Activated CD8-positive, alpha-beta T cell treated with anti-CD3 and anti-CD28 coated beads for 36 hours (primary cell): ENCODE results near the gene CLVS2. TPM values are rescaled to one million over a fixed set of nuclear protein-coding genes. Genes with fewer than 3 reads are reported as not detected.

Source experiments
- ATAC-seq: fragments of 200-7000 bp; cut with Tn5 transposase; one replicate; pipeline ENCODE4 v1.10.0; 2021; ENCODE audit warnings: mild to moderate bottlenecking, moderate library complexity
- CTCF ChIA-PET: fragments of 350-600 bp; sonication (Branson Sonifier 250); formaldehyde crosslinking; loops from one replicate; lab custom pipeline; 2021; ENCODE audit warnings: antibody characterized with exemption; lab: Charles Lee
- POLR2A ChIA-PET: fragments of 350-600 bp; sonication (Branson Sonifier 250); formaldehyde crosslinking; loops from one replicate; lab custom pipeline; 2021; ENCODE audit warnings: antibody characterized with exemption; lab: Charles Lee
- DNase-seq: peaks from one replicate; pipeline ENCODE4 v3.0.0-alpha.2; 2020
- H3K27ac Mint-ChIP-seq: one replicate; pipeline ENCODE4 v1.8.0; 2021; ENCODE audit warnings: mild to moderate bottlenecking, mixed read lengths
- H3K27me3 Mint-ChIP-seq: one replicate; pipeline ENCODE4 v1.8.0; 2021; ENCODE audit warnings: mixed read lengths
- H3K36me3 Mint-ChIP-seq: one replicate; pipeline ENCODE4 v1.8.0; 2021; ENCODE audit warnings: low read depth, mixed read lengths
- H3K4me1 Mint-ChIP-seq: one replicate; pipeline ENCODE4 v1.8.0; 2021; ENCODE audit warnings: low read depth, mixed read lengths
- H3K4me3 Mint-ChIP-seq: one replicate; pipeline ENCODE4 v1.8.0; 2021; ENCODE audit warnings: mild to moderate bottlenecking, moderate library complexity, mixed read lengths
- H3K9me3 Mint-ChIP-seq: one replicate; pipeline ENCODE4 v1.8.0; 2021; ENCODE audit warnings: mixed read lengths
- intact Hi-C: fragments of 100-400 bp; cut with micrococcal nuclease; formaldehyde crosslinking; loops from one replicate; pipeline ENCODE4 v1.10.0; 2022
- total RNA-seq, 2 experiments: library from RNA; stranded (reverse); gene quantifications; one replicate each; pipeline ENCODE4 v1.2.3, GENCODE V29; 2021
- TF ChIP-seq, protein P1 (sequence below): fragments of 200-600 bp; IDR thresholded peaks from one replicate; pipeline ENCODE4 v1.8.0; 2022; ENCODE audit warnings: antibody characterized with exemption, mild to moderate bottlenecking

Gene CLVS2
- total RNA-seq, 2 experiments from 2014 or later, result not detected

DNA sequence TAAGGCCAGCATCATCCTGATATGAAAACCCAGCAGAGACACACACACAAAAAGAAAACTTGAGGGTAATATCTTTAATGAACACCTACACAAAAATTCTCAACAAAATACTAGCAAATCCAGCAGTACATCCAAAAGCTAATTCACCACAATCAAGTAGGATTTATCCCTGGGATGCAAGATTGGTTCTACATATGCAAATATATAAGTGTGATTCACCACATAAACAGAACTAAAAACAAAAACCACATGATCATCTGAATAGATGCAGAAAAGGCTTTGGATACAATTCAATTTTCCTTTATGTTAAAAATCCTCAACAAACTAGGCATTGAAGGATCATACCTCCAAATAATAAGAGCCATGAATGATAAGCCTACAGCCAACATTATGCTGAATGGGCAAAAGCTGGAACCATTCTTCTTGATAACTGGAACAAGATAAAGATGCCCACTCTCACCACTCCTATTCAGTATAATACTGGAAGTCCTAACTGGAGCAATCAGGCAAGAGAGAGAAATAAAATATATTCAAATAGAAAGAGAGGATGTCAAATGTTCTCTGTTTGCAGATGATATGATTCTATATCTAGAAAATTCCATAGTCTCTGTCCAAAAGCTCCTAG, 33.9 kb upstream of the CLVS2 start:
- no peak for ATAC-seq
- H3K9me3 Mint-ChIP-seq, result peaks cover 10% of the 10 kb centered on the region
- ChIA-PET CTCF (no interaction called here), POLR2A (no interaction called here)
- intact Hi-C loops, result no loop called here
- H3K36me3 Mint-ChIP-seq, result no peaks in the 10 kb centered on the region
- DNase-seq, result no peak
- H3K27me3 Mint-ChIP-seq, result no peaks in the 10 kb centered on the region
- no peak overlapping the region for H3K27ac Mint-ChIP-seq
- no peaks in the 10 kb centered on the region for H3K4me1 Mint-ChIP-seq
- no peak overlapping the region for H3K4me3 Mint-ChIP-seq
- TF ChIP-seq, protein P1, sequence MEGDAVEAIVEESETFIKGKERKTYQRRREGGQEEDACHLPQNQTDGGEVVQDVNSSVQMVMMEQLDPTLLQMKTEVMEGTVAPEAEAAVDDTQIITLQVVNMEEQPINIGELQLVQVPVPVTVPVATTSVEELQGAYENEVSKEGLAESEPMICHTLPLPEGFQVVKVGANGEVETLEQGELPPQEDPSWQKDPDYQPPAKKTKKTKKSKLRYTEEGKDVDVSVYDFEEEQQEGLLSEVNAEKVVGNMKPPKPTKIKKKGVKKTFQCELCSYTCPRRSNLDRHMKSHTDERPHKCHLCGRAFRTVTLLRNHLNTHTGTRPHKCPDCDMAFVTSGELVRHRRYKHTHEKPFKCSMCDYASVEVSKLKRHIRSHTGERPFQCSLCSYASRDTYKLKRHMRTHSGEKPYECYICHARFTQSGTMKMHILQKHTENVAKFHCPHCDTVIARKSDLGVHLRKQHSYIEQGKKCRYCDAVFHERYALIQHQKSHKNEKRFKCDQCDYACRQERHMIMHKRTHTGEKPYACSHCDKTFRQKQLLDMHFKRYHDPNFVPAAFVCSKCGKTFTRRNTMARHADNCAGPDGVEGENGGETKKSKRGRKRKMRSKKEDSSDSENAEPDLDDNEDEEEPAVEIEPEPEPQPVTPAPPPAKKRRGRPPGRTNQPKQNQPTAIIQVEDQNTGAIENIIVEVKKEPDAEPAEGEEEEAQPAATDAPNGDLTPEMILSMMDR, result no peak

DNA sequence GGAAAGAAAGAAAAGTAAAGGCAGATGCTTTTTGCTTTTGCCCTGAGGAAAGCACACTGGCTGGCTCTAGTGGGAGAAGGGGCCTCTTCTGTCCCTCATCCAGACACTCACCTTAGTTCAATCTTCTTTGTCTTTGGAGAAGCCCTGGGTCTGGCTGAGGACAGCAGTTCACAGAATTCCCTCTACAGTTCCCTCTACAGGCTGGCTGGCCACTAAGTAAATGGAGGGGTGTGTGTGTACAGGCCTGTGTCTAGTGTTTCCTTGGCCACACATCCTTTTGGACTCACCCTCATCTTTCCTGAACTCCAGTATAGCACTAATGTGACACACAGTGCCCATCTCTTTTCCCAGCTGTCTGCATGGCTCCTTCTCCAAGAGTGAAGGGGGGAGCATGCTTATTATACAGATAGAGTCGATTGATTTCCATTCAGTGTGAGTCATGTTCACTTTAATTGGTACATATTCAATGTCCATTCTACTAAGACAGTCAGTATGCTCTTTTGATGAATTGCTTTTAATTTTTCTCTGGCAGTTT, 26.0 kb upstream of the CLVS2 start:
- H3K4me1 Mint-ChIP-seq, result no peaks in the 10 kb centered on the region
- H3K9me3 Mint-ChIP-seq, result no peaks in the 10 kb centered on the region
- CTCF ChIA-PET, result no interaction called here
- TF ChIP-seq, protein P1, result no peak
- H3K27me3 Mint-ChIP-seq, result no peaks in the 10 kb centered on the region
- no peak for ATAC-seq
- no peak overlapping the region for H3K4me3 Mint-ChIP-seq
- POLR2A ChIA-PET, result no interaction called here
- no peak overlapping the region for H3K27ac Mint-ChIP-seq
- no peak for DNase-seq
- intact Hi-C loops, result no loop called here
- no peaks in the 10 kb centered on the region for H3K36me3 Mint-ChIP-seq

DNA sequence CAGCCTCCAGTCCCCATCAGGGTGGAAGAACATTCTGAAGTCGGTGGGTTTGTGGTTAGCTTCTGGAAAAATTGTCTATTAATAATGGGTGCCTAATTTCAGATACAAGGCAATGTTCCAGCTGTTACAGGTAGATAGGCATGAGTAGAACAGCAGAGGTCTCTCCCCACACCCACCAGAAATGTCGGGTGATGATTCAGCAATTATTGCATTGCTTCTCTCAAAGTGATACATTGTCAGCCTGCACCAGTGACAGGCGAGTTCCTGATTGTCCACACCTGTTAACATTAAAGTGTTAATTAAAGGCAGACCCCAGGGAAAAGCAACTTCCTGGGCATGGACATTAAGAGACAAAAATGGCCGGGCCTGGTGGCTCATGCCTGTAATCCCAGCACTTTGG, 18.9 kb upstream of the CLVS2 start:
- TF ChIP-seq, protein P1, result no peak
- ATAC-seq (no peak), DNase-seq (no peak)
- H3K4me1 Mint-ChIP-seq, result no peaks in the 10 kb centered on the region
- intact Hi-C loops, result no loop called here
- ChIA-PET CTCF (no interaction called here), POLR2A (no interaction called here)
- no peaks in the 10 kb centered on the region for H3K9me3 Mint-ChIP-seq
- no peaks in the 10 kb centered on the region for H3K27me3 Mint-ChIP-seq
- no peaks in the 10 kb centered on the region for H3K36me3 Mint-ChIP-seq
- no peak overlapping the region for H3K4me3 Mint-ChIP-seq
- H3K27ac Mint-ChIP-seq, result no peak overlapping the region

DNA sequence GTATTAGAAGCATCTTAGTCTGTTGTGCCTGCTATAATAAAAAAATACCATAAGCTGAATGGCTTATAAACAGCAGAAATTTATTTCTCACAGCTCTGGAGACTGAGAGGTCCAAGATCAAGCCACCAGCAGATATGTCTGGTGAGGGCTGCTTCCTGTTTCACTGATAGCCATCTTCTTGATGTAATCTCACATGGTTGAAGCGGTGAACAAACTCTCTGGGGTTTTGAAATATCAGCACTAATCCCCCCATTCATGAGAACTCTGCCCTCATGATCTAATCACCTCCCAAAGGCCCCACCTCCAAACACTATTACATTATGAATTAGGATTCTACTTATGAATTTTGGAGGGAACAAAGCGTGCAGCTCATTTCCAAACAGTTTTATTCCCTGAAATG, 11.6 kb upstream of the CLVS2 start:
- CTCF ChIA-PET, result no interaction called here
- no peak for DNase-seq
- TF ChIP-seq, protein P1, result no peak
- Mint-ChIP-seq H3K27ac (no peak overlapping the region), H3K9me3 (peaks cover 13% of the 10 kb centered on the region), H3K4me3 (no peak overlapping the region), H3K27me3 (no peaks in the 10 kb centered on the region), H3K4me1 (no peaks in the 10 kb centered on the region), H3K36me3 (no peaks in the 10 kb centered on the region)
- POLR2A ChIA-PET, result no interaction called here
- ATAC-seq, result no peak
- intact Hi-C loops, result no loop called here

DNA sequence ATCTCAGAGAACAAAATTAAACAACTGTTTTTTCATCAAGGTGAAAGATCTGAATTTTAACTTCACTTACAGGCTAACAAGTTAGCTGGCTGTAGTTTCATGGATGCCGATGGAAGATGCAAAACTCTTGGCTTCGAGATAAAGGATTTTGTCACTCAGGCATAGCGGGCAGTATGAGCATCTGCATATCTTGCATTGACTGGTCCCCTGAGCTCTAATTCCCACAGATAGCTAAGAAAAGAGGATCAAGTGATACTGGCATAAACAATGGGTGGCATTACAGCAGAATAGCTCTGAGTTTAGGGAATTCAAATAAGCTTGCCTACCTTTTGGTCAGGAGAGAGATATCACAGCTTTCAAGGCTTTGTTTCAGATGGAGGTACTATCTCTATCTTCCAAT, 1.8 kb upstream of the CLVS2 start:
- Mint-ChIP-seq H3K36me3 (peaks cover 3% of the 10 kb centered on the region), H3K4me3 (no peak overlapping the region), H3K27ac (no peak overlapping the region), H3K4me1 (peaks cover 4% of the 10 kb centered on the region), H3K27me3 (peaks cover 35% of the 10 kb centered on the region), H3K9me3 (peaks cover 2% of the 10 kb centered on the region)
- TF ChIP-seq, protein P1, result no peak
- intact Hi-C loops, result no loop called here
- ChIA-PET POLR2A (no interaction called here), CTCF (no interaction called here)
- no peak for DNase-seq
- ATAC-seq, result no peak
